Endothelial cell of umbilical vein (primary cell): Measurements from ENCODE around the gene SEPTIN7. TPM values are rescaled to one million over a fixed set of nuclear protein-coding genes. Genes with fewer than 3 reads are reported as not detected.

ENCODE experiments used
- Bru-seq: library from RNA; stranded (reverse); fragments of 400-500 nt; gene quantifications from one replicate; lab custom pipeline; 2021; lab: Mats Ljungman, UMichigan
- BruChase-seq, 2 experiments: library from RNA; stranded (reverse); fragments of 400-500 nt; gene quantifications; one replicate each; lab custom pipeline; 2021; lab: Mats Ljungman, UMichigan
- BruUV-seq: library from RNA; stranded (reverse); fragments of 400-500 nt; replicated peaks from 2 replicates; lab custom pipeline; 2021; lab: Mats Ljungman, UMichigan
- CTCF ChIA-PET: fragments of 300-600, 350-600 bp; sonication (Branson Sonifier 250); formaldehyde crosslinking; loops from one replicate; lab custom pipeline; 2021; ENCODE audit warnings: antibody characterized with exemption, inconsistent platforms; lab: Charles Lee
- POLR2A ChIA-PET: fragments of 300-600, 350-600 bp; sonication (Branson Sonifier 250); formaldehyde crosslinking; loops from one replicate; lab custom pipeline; 2021; ENCODE audit warnings: antibody characterized with exemption, inconsistent platforms; lab: Charles Lee
- DNase-seq: peaks from one replicate; pipeline ENCODE4 v3.0.0-alpha.2; 2011; ENCODE audit warnings: low read depth, low spot score
- FAIRE-seq: peaks from 2 replicates; lab custom pipeline; 2011; peaks lifted over from hg19 to GRCh38; lab: Jason Lieb, UNC
- H2AFZ ChIP-seq: 2 replicates; pipeline ENCODE4 v1.6.0; 2012; ENCODE audit warnings: low read depth, low read length, control low read depth, inconsistent platforms
- H3K27ac ChIP-seq: 2 replicates; pipeline ENCODE4 v1.5.1; 2011; ENCODE audit warnings: low read depth, mild to moderate bottlenecking, control low read depth, low read length, moderate library complexity; ENCODE audit not compliant: insufficient read depth
- H3K27me3 ChIP-seq, 2 experiments: 2 replicates each; pipeline versions ENCODE4 v1.6.0 to v1.6.1; 2011; ENCODE audit warnings: low read length in 2 of 2, mixed read lengths in 1 of 2; ENCODE audit not compliant: control insufficient read depth in 2 of 2, insufficient read depth in 2 of 2
- H3K36me3 ChIP-seq, 2 experiments: 2 replicates in 1 of 2; 3 replicates in 1 of 2; pipeline ENCODE4 v1.5.1; 2011; ENCODE audit warnings: low read length in 2 of 2, mild to moderate bottlenecking in 1 of 2, moderate library complexity in 1 of 2; ENCODE audit not compliant: control insufficient read depth in 2 of 2, insufficient read depth in 2 of 2; ENCODE audit errors: extremely low read depth in 1 of 2
- H3K4me1 ChIP-seq: 3 replicates; pipeline ENCODE4 v1.5.1; 2011; ENCODE audit warnings: mild to moderate bottlenecking, low read length; ENCODE audit not compliant: control insufficient read depth, insufficient read depth; ENCODE audit errors: extremely low read depth
- H3K4me2 ChIP-seq: 2 replicates; pipeline ENCODE4 v1.6.1; 2011; ENCODE audit warnings: low read length, control low read depth, mixed read lengths; ENCODE audit not compliant: insufficient read depth
- H3K4me3 ChIP-seq, 3 experiments: fragments of 200-600 bp in 1 of 3; sonication (generic), shearing (Covaris generic) in 1 of 3; replicated peaks in 1 of 3; 2 replicates each; pipeline ENCODE4 v1.5.1; 2011 to 2016; ENCODE audit warnings: control low read depth in 3 of 3, low read length in 3 of 3, mild to moderate bottlenecking in 2 of 3, inconsistent platforms in 1 of 3, low read depth in 1 of 3, moderate library complexity in 1 of 3; ENCODE audit not compliant: insufficient read depth in 1 of 3
- H3K79me2 ChIP-seq: 2 replicates; pipeline ENCODE4 v1.6.0; 2012; ENCODE audit warnings: low read length, inconsistent platforms; ENCODE audit not compliant: control insufficient read depth, insufficient read depth
- H3K9ac ChIP-seq: replicated peaks from 2 replicates; pipeline ENCODE3; 2011; ENCODE audit warnings: low read length, control low read depth; ENCODE audit not compliant: insufficient read depth; ENCODE audit errors: extremely low read depth
- H3K9me1 ChIP-seq: replicated peaks from 3 replicates; pipeline ENCODE4 v1.6.0; 2011; ENCODE audit warnings: mild to moderate bottlenecking, low read length; ENCODE audit not compliant: control insufficient read depth, insufficient read depth; ENCODE audit errors: extremely low read depth
- H3K9me3 ChIP-seq: replicated peaks from 2 replicates; pipeline ENCODE4 v1.5.1; 2012; ENCODE audit warnings: low read length, inconsistent platforms; ENCODE audit not compliant: control insufficient read depth, insufficient read depth
- H4K20me1 ChIP-seq: replicated peaks from 2 replicates; pipeline ENCODE3; 2011; ENCODE audit warnings: mild to moderate bottlenecking, low read length; ENCODE audit not compliant: control insufficient read depth, insufficient read depth; ENCODE audit errors: extremely low read depth
- EZH2 ChIP-seq: IDR thresholded peaks from 2 replicates; pipeline ENCODE4 v1.6.1; 2012; ENCODE audit warnings: borderline replicate concordance, low read depth, mild to moderate bottlenecking, moderate library complexity, low read length, inconsistent platforms; ENCODE audit not compliant: severe bottlenecking
- MAX ChIP-seq: IDR thresholded peaks from 2 replicates; pipeline ENCODE4 v1.6.1; 2011; ENCODE audit not compliant: insufficient read depth, insufficient read length
- POLR2A ChIP-seq: IDR thresholded peaks from 2 replicates; pipeline ENCODE4 v1.6.1; 2012; ENCODE audit warnings: low read depth, mild to moderate bottlenecking, control low read depth, low read length
- POLR2AphosphoS5 ChIP-seq: IDR thresholded peaks from 2 replicates; pipeline ENCODE4 v1.6.1; 2012; ENCODE audit warnings: low read depth, mild to moderate bottlenecking, control low read depth, low read length, moderate library complexity; ENCODE audit not compliant: insufficient read depth
- dilution Hi-C: fragments of 300-500 bp; cut with MboI; formaldehyde crosslinking; loops from one replicate; pipeline ENCODE4 v1.15.0; 2019; ENCODE audit warnings: low sequenced_read_pairs; ENCODE audit not compliant: extremely low pct_ligation_motif_present
- intact Hi-C: fragments of 100-400 bp; cut with micrococcal nuclease; formaldehyde crosslinking; loops from one replicate; pipeline ENCODE4 v1.10.0; 2022
- long read RNA-seq: library from polyadenylated mRNA; stranded (forward); transcript quantifications from one replicate; pipeline ENCODE4 v2.0.0, GENCODE V29; 2021
- polyA minus RNA-seq, 3 experiments: library from RNA; depleted of rRNA, polyadenylated mRNA; stranded (reverse); fragments of >200 nt; gene quantifications; 1 replicate in 1 of 3; 2 replicates in 2 of 3; pipeline ENCODE4 v1.2.3, GENCODE V29; 2011
- polyA plus RNA-seq, 4 experiments: library from polyadenylated mRNA; depleted of rRNA in 3 of 4; stranded (reverse) in 3 of 4; unstranded in 1 of 4; fragments of >200 nt; gene quantifications; 2 replicates each; pipeline versions ENCODE4 v1.2.1 to v1.2.3, GENCODE V29; 2011 to 2012; ENCODE audit warnings: missing spikeins in 1 of 4
- total RNA-seq: library from RNA; stranded (reverse); gene quantifications from 2 replicates; pipeline ENCODE4 v1.2.3, GENCODE V29; 2021

SEPTIN7 gene
- total RNA-seq (223 and 228 TPM in 2 replicates), polyA plus RNA-seq (57.3 and 73.6 TPM in 2 replicates), polyA minus RNA-seq (101 and 108 TPM in 2 replicates), Bru-seq, nascent RNA (percentile 95 among the genes with signal in this experiment), BruChase-seq, experiment 1, labeled RNA remaining after a 6-hour chase (percentile 92 among the genes with signal in this experiment), BruChase-seq, experiment 2, labeled RNA remaining after a 2-hour chase (percentile 87 among the genes with signal in this experiment)
- 105 and 106 TPM in 2 replicates for polyA plus RNA-seq (2011; cell fraction: cytosol; rRNA removed)
- polyA plus RNA-seq (2011; cell fraction: nucleus; rRNA removed), result 77.3 and 116 TPM in 2 replicates
- 200 and 267 TPM in 2 replicates for polyA plus RNA-seq (2012)
- polyA minus RNA-seq (2011; cell fraction: cytosol; rRNA and poly(A)+ RNA removed), result 42.1 TPM
- polyA minus RNA-seq (2011; cell fraction: nucleus; rRNA and poly(A)+ RNA removed), result 104 and 144 TPM in 2 replicates
- long read RNA-seq, full-length matches to known transcripts, result 419 of 520 reads
- long read RNA-seq, partial matches to known transcripts, result 23 of 520 reads
- long read RNA-seq, other reads (novel, unspliced or antisense), result 78 of 520 reads

- intact Hi-C loops (loop anchor here (1.0 to 10.0 kb wide), 7 partner anchors 9 to 236 kb away; partner anchors contain the start of gene HERPUD2), dilution Hi-C loops (no loop called here)
- Histone ChIP-seq H3K9me3 (no peaks in the 10 kb centered on the region), H3K4me1 (peaks cover 20% of the 10 kb centered on the region), H3K27me3 (no peaks in the 10 kb centered on the region), H4K20me1 (peaks cover 12% of the 10 kb centered on the region), H3K4me3 (peak within 1 kb of the TSS; percentile 61 to 97 (median 76)), H2AFZ (peak within 1 kb of the TSS; percentile 61), H3K4me2 (peak within 1 kb of the TSS; percentile 87), H3K9ac (peak within 1 kb of the TSS; percentile 94), H3K9me1 (no peaks in the 10 kb centered on the region), H3K36me3 (no peaks in the 10 kb centered on the region), H3K79me2 (peaks cover 43% of the 10 kb centered on the region), H3K27ac (peak within 1 kb of the TSS; percentile 87)
- DNase-seq (peak; percentile 99), FAIRE-seq (no peak)
- TF ChIP-seq POLR2A (peak; percentile 78), EZH2 (no peak), POLR2AphosphoS5 (peak; percentile 95), MAX (peak; percentile 26)
- BruUV-seq, result no TSS peak
- ChIA-PET POLR2A (interaction anchor here (0.7 to 2.2 kb wide), 7 partner anchors 9 to 589 kb away, joined by 3 to 14 read pairs (median 3); partner anchors contain the start of genes ANLN and HERPUD2), CTCF (interaction anchor here (0.6 to 4.5 kb wide), 14 partner anchors 8 to 109 kb away, joined by 3 to 38 read pairs (median 4); partner anchors contain the start of gene HERPUD2)
Observed at GRCh38 chr7:35800718-35801391, at the start of gene SEPTIN7. Gene SEPTIN7, plus strand, starts transcription at chr7:35801057. Its CDS starts 153 bp downstream, at chr7:35801210.
